GM10266 (cell line): ENCODE results near the gene C19orf12.

ENCODE experiments used
- DNase-seq: peaks from one replicate; pipeline ENCODE4 v3.0.0; 2012; ENCODE audit errors: extremely low spot score
- TF ChIP-seq, protein P1 (sequence below): IDR thresholded peaks from 2 replicates; pipeline ENCODE4 v1.5.1; 2012; ENCODE audit warnings: mild to moderate bottlenecking, low read depth; ENCODE audit not compliant: control insufficient read depth, insufficient read depth; ENCODE audit errors: missing control alignments

Gene C19orf12

DNA sequence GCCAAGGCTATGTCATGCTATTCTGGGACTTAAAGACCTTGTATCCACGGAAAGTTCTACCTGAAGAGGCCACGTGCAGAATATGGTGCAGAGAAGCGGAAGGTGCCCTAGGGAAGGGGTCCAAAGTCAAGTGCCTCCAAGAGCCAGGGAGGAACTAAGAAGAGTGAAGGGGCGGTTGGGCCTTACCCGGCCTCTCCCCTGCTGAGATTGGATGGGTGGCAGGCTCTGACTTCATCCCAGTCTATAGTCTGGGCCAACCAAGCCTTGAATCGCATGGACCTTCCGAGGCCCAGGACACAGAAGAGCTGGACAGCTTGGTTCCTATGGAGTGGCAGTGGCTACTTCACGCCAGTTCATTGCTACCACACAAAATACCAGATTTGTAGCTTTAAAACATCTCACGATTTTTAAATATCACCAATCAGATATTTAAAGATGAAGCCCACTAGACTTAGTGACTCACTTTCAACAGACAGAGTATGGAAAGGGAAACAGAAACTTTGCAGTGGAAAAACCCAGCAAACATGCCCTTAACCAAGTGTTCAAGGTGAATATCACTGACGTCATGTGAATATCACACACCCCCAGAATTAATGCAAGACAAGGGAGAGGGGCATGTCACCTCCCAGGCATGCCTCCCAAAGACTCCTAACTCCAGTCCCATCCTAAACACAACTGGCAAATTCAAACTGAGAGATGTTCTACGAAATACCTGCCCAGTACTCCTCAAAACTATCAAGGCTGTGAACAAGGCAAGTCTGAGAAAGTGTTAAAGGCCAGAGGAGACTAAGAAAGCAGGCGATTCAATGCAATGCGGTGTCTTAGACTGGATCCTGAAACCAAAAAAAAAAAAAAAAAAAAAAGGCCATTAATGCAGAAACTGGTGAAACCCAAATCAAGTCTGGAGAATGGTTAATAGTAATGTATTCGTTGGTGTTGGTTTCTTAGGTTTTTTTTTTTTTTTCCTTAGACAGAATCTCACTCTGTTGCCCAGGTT, 10.2 kb downstream of the C19orf12 start:
- DNase-seq, result peak; percentile 52
- TF ChIP-seq, protein P1, sequence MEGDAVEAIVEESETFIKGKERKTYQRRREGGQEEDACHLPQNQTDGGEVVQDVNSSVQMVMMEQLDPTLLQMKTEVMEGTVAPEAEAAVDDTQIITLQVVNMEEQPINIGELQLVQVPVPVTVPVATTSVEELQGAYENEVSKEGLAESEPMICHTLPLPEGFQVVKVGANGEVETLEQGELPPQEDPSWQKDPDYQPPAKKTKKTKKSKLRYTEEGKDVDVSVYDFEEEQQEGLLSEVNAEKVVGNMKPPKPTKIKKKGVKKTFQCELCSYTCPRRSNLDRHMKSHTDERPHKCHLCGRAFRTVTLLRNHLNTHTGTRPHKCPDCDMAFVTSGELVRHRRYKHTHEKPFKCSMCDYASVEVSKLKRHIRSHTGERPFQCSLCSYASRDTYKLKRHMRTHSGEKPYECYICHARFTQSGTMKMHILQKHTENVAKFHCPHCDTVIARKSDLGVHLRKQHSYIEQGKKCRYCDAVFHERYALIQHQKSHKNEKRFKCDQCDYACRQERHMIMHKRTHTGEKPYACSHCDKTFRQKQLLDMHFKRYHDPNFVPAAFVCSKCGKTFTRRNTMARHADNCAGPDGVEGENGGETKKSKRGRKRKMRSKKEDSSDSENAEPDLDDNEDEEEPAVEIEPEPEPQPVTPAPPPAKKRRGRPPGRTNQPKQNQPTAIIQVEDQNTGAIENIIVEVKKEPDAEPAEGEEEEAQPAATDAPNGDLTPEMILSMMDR, result no peak

DNA sequence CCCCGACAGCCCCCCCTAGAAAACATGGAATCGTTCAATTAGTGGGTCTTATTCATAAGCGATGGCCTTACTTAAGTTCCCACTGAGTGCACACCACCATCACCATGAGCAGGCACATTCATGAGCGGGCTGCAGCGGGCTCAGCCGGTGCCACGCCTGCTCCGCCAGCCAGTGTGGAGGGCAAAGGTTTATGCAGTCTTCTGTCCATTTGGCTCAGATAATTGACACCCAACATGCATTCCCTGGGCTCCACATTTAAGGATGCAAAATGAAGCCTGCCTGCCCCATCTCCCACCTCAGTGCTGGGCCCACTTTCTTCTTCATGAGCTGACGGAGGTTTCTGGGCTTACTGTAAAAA, 12.1 kb downstream of the C19orf12 start:
- TF ChIP-seq, protein P1, result no peak
- DNase-seq, result no peak

- TF ChIP-seq, protein P1, result no peak
- DNase-seq, result no peak
Observed at GRCh38 chr19:29702161-29702962, 12.7 kb downstream of the C19orf12 start.

- no peak for DNase-seq
- TF ChIP-seq, protein P1, result no peak
Observed at GRCh38 chr19:29700498-29700897, 14.6 kb downstream of the C19orf12 start.

DNA sequence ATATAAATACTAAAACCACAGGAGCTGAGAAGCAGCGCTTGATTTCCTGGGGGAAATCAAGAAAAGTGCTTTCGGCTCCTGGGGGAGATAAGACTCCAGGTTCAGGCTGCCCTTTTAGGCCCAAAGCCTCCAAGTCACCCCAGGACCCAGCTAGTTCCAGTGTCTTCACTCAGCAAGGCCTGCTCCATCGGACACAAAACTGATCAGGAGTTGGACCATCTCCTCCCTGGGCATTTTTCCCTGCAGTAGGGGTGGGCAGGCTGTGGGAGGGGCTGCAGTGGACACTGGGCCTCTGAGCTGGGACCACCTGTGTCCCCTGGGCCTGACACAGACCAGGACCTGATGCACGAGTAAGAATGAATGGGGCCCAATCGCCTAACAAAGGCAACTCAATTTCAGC, 15.2 kb downstream of the C19orf12 start:
- TF ChIP-seq, protein P1, result no peak
- DNase-seq, result no peak

DNA sequence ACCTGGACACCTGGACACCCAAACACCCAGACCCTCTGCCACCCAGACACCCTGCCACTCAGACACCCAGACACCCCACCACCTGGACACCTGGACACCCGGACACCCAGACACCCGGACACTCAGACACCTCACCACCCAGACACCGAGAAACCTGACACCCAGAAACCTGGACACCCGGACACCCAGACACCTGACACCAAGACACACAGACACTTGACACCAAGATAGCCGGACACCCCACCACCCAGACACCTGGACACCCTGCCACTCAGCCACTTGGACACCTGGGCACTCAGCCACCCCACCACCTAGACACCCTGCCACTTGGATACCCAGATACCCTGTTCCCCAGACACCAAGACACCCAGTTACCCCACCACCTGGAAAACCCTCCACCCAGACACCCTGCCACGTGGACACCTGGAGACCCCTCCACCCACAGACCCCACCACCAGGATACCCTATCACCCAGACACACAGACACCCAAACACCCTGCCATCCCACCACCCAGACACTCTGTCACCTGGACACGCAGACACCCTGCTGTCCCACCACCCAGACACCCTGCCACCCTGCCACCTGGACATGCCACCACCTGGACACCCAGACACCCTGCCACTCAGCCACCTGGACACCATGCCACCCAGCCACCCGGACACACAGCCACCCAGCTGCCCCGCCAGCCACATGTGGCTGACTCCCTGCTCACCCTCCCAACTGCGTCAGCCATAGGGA, 17.4 kb downstream of the C19orf12 start:
- no peak for DNase-seq
- TF ChIP-seq, protein P1, result no peak

DNA sequence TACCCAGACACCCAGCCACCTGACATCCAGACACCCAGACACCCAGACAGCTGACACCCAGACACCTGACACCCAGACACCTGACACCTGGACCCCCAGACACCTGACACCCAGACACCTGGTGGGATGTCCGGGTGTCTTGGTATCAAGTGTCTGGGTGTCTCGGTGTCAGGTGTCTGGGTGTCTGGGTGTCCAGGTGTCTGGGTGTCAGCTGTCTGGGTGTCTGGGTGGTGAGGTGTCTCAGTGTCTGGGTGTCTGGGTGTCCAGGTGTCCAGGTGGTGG, 18.6 kb downstream of the C19orf12 start:
- no peak for DNase-seq
- TF ChIP-seq, protein P1, result no peak
